HepG2 (cell line): ENCODE measurements around the gene PLXND1. TPM values are rescaled to one million over a fixed set of nuclear protein-coding genes. Genes with fewer than 3 reads are reported as not detected.

Source experiments
- ATF7 ChIP-seq, 2 experiments: fragments of 450-650 bp in 1 of 2; sonication (generic) in 1 of 2; formaldehyde crosslinking in 1 of 2; IDR thresholded peaks; 2 replicates each; pipeline versions ENCODE4 v1.4.0 to v1.6.1; 2016 to 2020; ENCODE audit warnings: antibody characterized with exemption in 1 of 2, mild to moderate bottlenecking in 1 of 2, missing genetic modification reagents in 1 of 2
- ATF7-NPFF ChIP-seq: sonication (generic); formaldehyde crosslinking; IDR thresholded peaks from 2 replicates; pipeline ENCODE4 v1.8.1; 2023; ENCODE audit warnings: mild to moderate bottlenecking, low read depth, missing genetic modification reagents, moderate library complexity
- CCAR2 ChIP-seq: fragments of 200-400 bp; formaldehyde crosslinking; optimal IDR thresholded peaks from 2 replicates; pipeline ENCODE3; 2018; ENCODE audit warnings: low read depth, mild to moderate bottlenecking, low read length, moderate library complexity
- CREB3 ChIP-seq: sonication (generic); formaldehyde crosslinking; IDR thresholded peaks from 2 replicates; pipeline ENCODE4 v1.5.0; 2020; ENCODE audit warnings: missing genetic modification reagents
- HOMEZ ChIP-seq: IDR thresholded peaks from 2 replicates; pipeline ENCODE4 v1.6.1; 2016; ENCODE audit warnings: low read depth
- IKZF5 ChIP-seq: IDR thresholded peaks from 2 replicates; pipeline ENCODE4 v1.6.1; 2018; ENCODE audit warnings: missing genetic modification reagents, mild to moderate bottlenecking, missing compliant biosample characterization
- KAT2B ChIP-seq: fragments of 150-350 bp; IDR thresholded peaks from 2 replicates; pipeline ENCODE4 v1.6.1; 2014; ENCODE audit warnings: low read depth, low read length, borderline replicate concordance
- RFX3 ChIP-seq: IDR thresholded peaks from 2 replicates; pipeline ENCODE4 v1.6.1; 2016; ENCODE audit warnings: missing biosample characterization, missing genetic modification reagents
- SKI ChIP-seq: fragments of 450-650 bp; IDR thresholded peaks from one replicate; pipeline ENCODE4 v1.6.1; 2018; ENCODE audit warnings: mild to moderate bottlenecking; ENCODE audit not compliant: partially characterized antibody
- SNAPC4 ChIP-seq: sonication (generic); formaldehyde crosslinking; IDR thresholded peaks from 2 replicates; pipeline ENCODE4 v1.4.0; 2020; ENCODE audit warnings: mild to moderate bottlenecking, missing genetic modification reagents
- SOX6 ChIP-seq, 2 experiments: fragments of 450-650 bp in 1 of 2; sonication (generic) in 1 of 2; formaldehyde crosslinking in 1 of 2; IDR thresholded peaks; 2 replicates each; pipeline versions ENCODE4 v1.4.0 to v1.6.1; 2017 to 2020; ENCODE audit warnings: antibody characterized with exemption in 1 of 2, mild to moderate bottlenecking in 1 of 2, missing genetic modification reagents in 1 of 2
- THAP11 ChIP-seq: IDR thresholded peaks from 2 replicates; pipeline ENCODE4 v1.6.1; 2016; ENCODE audit warnings: missing biosample characterization, missing genetic modification reagents
- ZNF256 ChIP-seq: sonication (generic); formaldehyde crosslinking; conservative IDR thresholded peaks from 2 replicates; pipeline ENCODE4 v1.4.0; 2020; ENCODE audit warnings: missing genetic modification reagents
- ZNF414 ChIP-seq: sonication (generic); formaldehyde crosslinking; IDR thresholded peaks from 2 replicates; pipeline ENCODE4 v1.5.0; 2020; ENCODE audit warnings: missing genetic modification reagents
- ZNF503 ChIP-seq: sonication (generic); formaldehyde crosslinking; IDR thresholded peaks from 2 replicates; pipeline ENCODE4 v1.4.0; 2020; ENCODE audit warnings: missing genetic modification reagents
- ZNF788 ChIP-seq: sonication (generic); formaldehyde crosslinking; IDR thresholded peaks from 2 replicates; pipeline ENCODE4 v1.5.0; 2020; ENCODE audit warnings: mild to moderate bottlenecking, missing genetic modification reagents, borderline replicate concordance
- ZNF879 ChIP-seq: sonication (generic); formaldehyde crosslinking; IDR thresholded peaks from 2 replicates; pipeline ENCODE4 v1.8.1; 2023; ENCODE audit warnings: missing genetic modification reagents
- polyA plus RNA-seq, 8 experiments: library from polyadenylated mRNA; depleted of rRNA in 3 of 8; stranded (reverse) in 7 of 8; unstranded in 1 of 8; fragments of >200 nt; fragmentation: Illumina TruSeq in 4 of 8; extraction: Trizol in 4 of 8; gene quantifications; 2 replicates each; pipeline versions ENCODE4 v1.2.1 to v1.2.3, GENCODE V29; 2011 to 2016; ENCODE audit warnings: low read depth in 4 of 8, missing spikeins in 1 of 8, mixed read lengths in 1 of 8; ENCODE audit not compliant: insufficient read depth in 1 of 8
- total RNA-seq, 5 experiments: library from RNA; depleted of rRNA; stranded (reverse); fragments of >200 nt; fragmentation: Illumina TruSeq; extraction: Trizol; gene quantifications; 2 replicates each; pipeline ENCODE4 v1.2.3, GENCODE V29; 2016; ENCODE audit warnings: low read depth in 1 of 5

PLXND1 gene
- total and polyA plus RNA-seq, 2 of the 13 experiments (the other 11 are each of a cell fraction or from before 2014, with no cell fraction given), result 15.9 to 42.0 TPM

GRCh38 chr3:129534428-129535027, 71.9 kb downstream of the PLXND1 start (continued):
- TF ChIP-seq SNAPC4 (CRISPR knock-in tag) (no peak), HOMEZ (CRISPR knock-in tag) (no peak), ZNF503 (peak; percentile 56; the same call in 1 of the 2 replicates), CREB3 (CRISPR knock-in tag) (no peak), SKI (peak; percentile 61), KAT2B (no peak), RFX3 (CRISPR knock-in tag) (no peak), THAP11 (CRISPR knock-in tag) (no peak), IKZF5 (CRISPR knock-in tag) (peak; percentile 50; the same call in 1 of the 2 replicates), CCAR2 (no peak), ZNF879 (CRISPR knock-in tag) (no peak), SOX6 (IDR thresholded peaks at IDR 0.05) (no peak), SOX6 (CRISPR knock-in tag; IDR thresholded peaks at IDR 0.05) (peak; percentile 38; the same call in 1 of the 2 replicates), ATF7 (IDR thresholded peaks at IDR 0.05) (no peak), ATF7 (CRISPR knock-in tag; IDR thresholded peaks at IDR 0.05) (0 out of 2 replicates have a peak, but pooled peaks have one; percentile 49), ZNF256 (no peak), ZNF788 (CRISPR knock-in tag) (peak; percentile 50; the same call in 1 of the 2 replicates), ATF7-NPFF (CRISPR knock-in tag) (no peak), ZNF414 (CRISPR knock-in tag) (peak; percentile 47; the same call in 1 of the 2 replicates)
